Measurements from ENCODE around the gene DNM3.

DNM3 gene

DNA sequence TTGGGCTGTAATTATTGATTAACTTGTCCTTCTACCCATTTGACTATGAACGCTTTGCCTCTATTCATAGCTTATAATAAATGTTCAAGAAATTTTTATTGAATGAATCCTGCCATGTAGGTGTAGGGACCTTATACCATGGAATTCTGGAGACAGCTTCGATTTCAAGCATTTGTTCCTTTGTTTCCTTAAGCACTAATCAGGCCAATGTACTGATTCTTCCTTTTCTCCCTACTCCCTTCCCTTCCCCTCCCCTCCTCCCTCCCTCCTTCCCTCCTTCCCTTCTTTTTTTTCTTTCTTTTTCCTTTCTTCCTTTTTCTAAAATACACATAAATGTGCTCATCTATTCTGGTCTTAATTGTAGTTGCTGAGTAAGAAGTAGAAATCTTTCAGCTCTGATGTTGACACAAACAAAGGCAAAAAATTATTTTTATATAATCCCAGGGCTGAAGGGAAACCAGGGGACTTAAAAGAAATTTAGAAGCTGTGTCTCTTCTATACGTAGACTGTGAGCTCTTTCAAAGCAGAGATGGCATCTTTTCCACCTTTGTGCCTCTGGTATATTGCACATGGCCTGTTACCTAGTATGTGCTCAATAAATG is 24.9 kb upstream of the DNM3 start:
- TF ChIP-seq ZBTB7A (IDR thresholded peaks at IDR 0.05; ENCODE audit: low read depth) (no peak), YY1 (IDR thresholded peaks at IDR 0.05; ENCODE audit: low read depth) (no peak), TAF1 (IDR thresholded peaks at IDR 0.05; ENCODE audit: low read depth) (no peak), TEAD4 (IDR thresholded peaks at IDR 0.05) (no peak), RAD21 (IDR thresholded peaks at IDR 0.05; ENCODE audit: low read depth) (no peak), CREB1 (IDR thresholded peaks at IDR 0.05; ENCODE audit: low read depth) (no peak), CEBPB (IDR thresholded peaks at IDR 0.05) (no peak), NFIC (IDR thresholded peaks at IDR 0.05) (no peak), EGR1 (IDR thresholded peaks at IDR 0.05) (no peak), FOXM1 (IDR thresholded peaks at IDR 0.05; ENCODE audit: borderline replicate concordance, low read depth) (no peak), EP300 (IDR thresholded peaks at IDR 0.05; ENCODE audit: borderline replicate concordance) (no peak), TCF12 (IDR thresholded peaks at IDR 0.05; ENCODE audit: low read depth) (no peak)
- TF ChIP-seq, protein P1, sequence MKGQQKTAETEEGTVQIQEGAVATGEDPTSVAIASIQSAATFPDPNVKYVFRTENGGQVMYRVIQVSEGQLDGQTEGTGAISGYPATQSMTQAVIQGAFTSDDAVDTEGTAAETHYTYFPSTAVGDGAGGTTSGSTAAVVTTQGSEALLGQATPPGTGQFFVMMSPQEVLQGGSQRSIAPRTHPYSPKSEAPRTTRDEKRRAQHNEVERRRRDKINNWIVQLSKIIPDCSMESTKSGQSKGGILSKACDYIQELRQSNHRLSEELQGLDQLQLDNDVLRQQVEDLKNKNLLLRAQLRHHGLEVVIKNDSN (IDR thresholded peaks at IDR 0.05) = no peak
- TF ChIP-seq, protein P2, sequence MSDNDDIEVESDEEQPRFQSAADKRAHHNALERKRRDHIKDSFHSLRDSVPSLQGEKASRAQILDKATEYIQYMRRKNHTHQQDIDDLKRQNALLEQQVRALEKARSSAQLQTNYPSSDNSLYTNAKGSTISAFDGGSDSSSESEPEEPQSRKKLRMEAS (IDR thresholded peaks at IDR 0.05) = no peak
- TF ChIP-seq, protein P3, sequence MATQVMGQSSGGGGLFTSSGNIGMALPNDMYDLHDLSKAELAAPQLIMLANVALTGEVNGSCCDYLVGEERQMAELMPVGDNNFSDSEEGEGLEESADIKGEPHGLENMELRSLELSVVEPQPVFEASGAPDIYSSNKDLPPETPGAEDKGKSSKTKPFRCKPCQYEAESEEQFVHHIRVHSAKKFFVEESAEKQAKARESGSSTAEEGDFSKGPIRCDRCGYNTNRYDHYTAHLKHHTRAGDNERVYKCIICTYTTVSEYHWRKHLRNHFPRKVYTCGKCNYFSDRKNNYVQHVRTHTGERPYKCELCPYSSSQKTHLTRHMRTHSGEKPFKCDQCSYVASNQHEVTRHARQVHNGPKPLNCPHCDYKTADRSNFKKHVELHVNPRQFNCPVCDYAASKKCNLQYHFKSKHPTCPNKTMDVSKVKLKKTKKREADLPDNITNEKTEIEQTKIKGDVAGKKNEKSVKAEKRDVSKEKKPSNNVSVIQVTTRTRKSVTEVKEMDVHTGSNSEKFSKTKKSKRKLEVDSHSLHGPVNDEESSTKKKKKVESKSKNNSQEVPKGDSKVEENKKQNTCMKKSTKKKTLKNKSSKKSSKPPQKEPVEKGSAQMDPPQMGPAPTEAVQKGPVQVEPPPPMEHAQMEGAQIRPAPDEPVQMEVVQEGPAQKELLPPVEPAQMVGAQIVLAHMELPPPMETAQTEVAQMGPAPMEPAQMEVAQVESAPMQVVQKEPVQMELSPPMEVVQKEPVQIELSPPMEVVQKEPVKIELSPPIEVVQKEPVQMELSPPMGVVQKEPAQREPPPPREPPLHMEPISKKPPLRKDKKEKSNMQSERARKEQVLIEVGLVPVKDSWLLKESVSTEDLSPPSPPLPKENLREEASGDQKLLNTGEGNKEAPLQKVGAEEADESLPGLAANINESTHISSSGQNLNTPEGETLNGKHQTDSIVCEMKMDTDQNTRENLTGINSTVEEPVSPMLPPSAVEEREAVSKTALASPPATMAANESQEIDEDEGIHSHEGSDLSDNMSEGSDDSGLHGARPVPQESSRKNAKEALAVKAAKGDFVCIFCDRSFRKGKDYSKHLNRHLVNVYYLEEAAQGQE (IDR thresholded peaks at IDR 0.05; ENCODE audit: low read depth) = no peak

DNA sequence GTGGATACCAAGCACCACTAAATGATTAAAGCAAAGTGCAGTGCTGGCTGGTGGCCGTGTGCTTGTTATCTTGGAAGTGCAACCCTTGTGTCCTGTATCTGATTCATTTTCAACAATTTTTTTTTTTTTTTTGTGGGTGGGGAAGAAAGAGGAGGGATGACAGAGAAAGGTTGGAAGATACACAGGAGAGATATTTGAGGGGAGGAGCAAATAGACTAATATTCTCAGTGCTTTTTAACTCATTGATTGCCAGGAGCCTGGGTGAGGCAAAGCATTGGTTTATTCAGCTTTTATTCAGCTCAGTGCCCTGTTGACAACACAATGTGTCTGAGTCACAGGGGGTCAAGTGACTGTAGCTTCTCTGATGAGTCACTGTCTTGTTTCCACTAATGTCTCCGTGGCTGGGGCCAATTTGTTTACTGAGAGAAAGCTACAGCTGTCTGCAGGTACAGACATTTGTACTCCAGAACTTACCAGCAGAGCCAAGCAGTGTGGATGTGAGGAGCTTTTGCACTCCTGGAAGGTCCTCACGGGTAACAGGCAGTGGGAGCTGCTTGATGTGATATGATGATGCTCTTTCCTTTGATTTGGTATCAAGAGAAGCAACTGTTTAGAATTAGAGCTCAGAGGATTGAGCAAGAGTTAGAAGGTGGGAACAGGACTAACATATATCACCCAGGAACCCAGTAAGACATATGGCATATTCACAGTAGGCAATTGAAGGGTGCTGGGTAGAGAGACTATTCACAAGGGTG is 23.6 kb upstream of the DNM3 start:
- TF ChIP-seq EGR1 (IDR thresholded peaks at IDR 0.05) (no peak), FOXM1 (IDR thresholded peaks at IDR 0.05; ENCODE audit: borderline replicate concordance, low read depth) (no peak), CREB1 (IDR thresholded peaks at IDR 0.05; ENCODE audit: low read depth) (no peak)

DNA sequence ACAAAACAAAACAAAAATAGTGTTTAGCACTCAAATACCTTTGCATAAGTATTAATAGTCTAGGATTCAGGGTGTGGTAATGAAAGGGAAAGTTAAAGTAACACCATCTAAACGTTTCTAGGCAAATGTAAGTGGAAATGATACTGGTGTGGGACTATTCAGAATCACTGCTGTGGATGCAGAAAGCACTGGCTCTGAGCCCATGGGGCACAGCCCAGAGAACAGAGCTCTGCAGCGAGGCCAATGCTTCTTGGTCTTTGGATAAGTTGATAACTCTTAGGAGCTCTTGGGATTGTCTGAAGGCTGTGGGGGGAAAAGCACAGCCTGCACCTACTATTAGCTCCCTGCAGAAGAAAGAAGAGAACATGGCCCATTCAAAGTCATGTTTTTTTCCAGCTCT is 21.4 kb upstream of the DNM3 start:
- TF ChIP-seq ZBTB7A (IDR thresholded peaks at IDR 0.05; ENCODE audit: low read depth) (no peak), YY1 (IDR thresholded peaks at IDR 0.05; ENCODE audit: low read depth) (no peak), TCF12 (IDR thresholded peaks at IDR 0.05; ENCODE audit: low read depth) (no peak), TEAD4 (IDR thresholded peaks at IDR 0.05) (no peak), EGR1 (IDR thresholded peaks at IDR 0.05) (no peak), CREB1 (IDR thresholded peaks at IDR 0.05; ENCODE audit: low read depth) (no peak), NFIC (IDR thresholded peaks at IDR 0.05) (no peak), TAF1 (IDR thresholded peaks at IDR 0.05; ENCODE audit: low read depth) (no peak), FOXM1 (IDR thresholded peaks at IDR 0.05; ENCODE audit: borderline replicate concordance, low read depth) (no peak), CEBPB (IDR thresholded peaks at IDR 0.05) (no peak), EP300 (IDR thresholded peaks at IDR 0.05; ENCODE audit: borderline replicate concordance) (no peak)
- TF ChIP-seq, protein P1 (IDR thresholded peaks at IDR 0.05) = no peak

DNA sequence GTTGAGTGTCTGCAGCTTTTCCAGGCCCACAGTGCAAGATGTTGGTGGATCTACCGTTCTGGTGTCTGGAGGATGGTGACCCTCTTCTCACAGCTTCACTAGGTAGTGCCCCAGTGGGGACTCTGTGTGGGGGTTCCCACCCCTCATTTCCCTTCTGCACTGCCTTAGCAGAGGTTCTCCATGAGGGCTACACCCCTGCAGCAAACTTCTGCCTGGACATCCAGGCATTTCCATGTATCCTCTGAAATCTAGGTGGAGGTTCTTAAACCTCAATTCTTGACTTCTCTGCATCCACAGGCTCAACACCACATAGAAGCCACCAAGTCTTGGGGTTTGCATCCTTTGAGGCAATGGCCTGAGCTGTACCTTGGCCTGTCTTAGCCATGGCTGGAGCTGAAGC is 14.3 kb upstream of the DNM3 start:
- no peak for TF ChIP-seq YY1 (IDR thresholded peaks at IDR 0.05; ENCODE audit: low read depth)
- no peak for TF ChIP-seq CREB1 (IDR thresholded peaks at IDR 0.05; ENCODE audit: low read depth)
- TF ChIP-seq, protein P1 (IDR thresholded peaks at IDR 0.05) = no peak
- no peak for TF ChIP-seq NFIC (IDR thresholded peaks at IDR 0.05)

DNA sequence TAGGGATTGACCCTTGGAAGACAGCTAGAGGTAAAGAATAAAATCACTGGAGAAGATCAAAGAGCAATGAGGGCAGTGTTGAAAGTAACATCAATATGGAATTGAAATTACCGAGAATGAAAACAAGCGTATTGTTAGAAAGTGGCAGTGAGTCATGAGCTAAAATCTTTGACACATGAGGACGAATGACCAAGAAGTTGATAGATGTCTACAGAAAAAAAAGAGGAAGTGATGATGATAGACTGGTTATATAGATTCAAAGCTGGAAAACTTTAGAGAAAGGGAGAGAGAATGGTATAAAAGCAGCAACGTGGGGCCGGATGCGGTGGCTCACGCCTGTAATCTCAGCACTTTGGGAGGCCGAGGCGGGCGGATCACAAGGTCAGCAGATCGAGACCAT is 12.5 kb upstream of the DNM3 start:
- TF ChIP-seq ZBTB7A (IDR thresholded peaks at IDR 0.05; ENCODE audit: low read depth) = no peak
- TF ChIP-seq, protein P1 (IDR thresholded peaks at IDR 0.05) = no peak
- no peak for TF ChIP-seq CREB1 (IDR thresholded peaks at IDR 0.05; ENCODE audit: low read depth)
- TF ChIP-seq, protein P2 (IDR thresholded peaks at IDR 0.05) = no peak
- no peak for TF ChIP-seq TCF12 (IDR thresholded peaks at IDR 0.05; ENCODE audit: low read depth)
- no peak for TF ChIP-seq EGR1 (IDR thresholded peaks at IDR 0.05)
- no peak for TF ChIP-seq NFIC (IDR thresholded peaks at IDR 0.05)
- no peak for TF ChIP-seq TEAD4 (IDR thresholded peaks at IDR 0.05)
- TF ChIP-seq RAD21 (IDR thresholded peaks at IDR 0.05; ENCODE audit: low read depth) = no peak
- TF ChIP-seq TAF1 (IDR thresholded peaks at IDR 0.05; ENCODE audit: low read depth) = no peak
- no peak for TF ChIP-seq EP300 (IDR thresholded peaks at IDR 0.05; ENCODE audit: borderline replicate concordance)
- TF ChIP-seq CEBPB (IDR thresholded peaks at IDR 0.05) = no peak
- TF ChIP-seq FOXM1 (IDR thresholded peaks at IDR 0.05; ENCODE audit: borderline replicate concordance, low read depth) = no peak
- TF ChIP-seq YY1 (IDR thresholded peaks at IDR 0.05; ENCODE audit: low read depth) = no peak

DNA sequence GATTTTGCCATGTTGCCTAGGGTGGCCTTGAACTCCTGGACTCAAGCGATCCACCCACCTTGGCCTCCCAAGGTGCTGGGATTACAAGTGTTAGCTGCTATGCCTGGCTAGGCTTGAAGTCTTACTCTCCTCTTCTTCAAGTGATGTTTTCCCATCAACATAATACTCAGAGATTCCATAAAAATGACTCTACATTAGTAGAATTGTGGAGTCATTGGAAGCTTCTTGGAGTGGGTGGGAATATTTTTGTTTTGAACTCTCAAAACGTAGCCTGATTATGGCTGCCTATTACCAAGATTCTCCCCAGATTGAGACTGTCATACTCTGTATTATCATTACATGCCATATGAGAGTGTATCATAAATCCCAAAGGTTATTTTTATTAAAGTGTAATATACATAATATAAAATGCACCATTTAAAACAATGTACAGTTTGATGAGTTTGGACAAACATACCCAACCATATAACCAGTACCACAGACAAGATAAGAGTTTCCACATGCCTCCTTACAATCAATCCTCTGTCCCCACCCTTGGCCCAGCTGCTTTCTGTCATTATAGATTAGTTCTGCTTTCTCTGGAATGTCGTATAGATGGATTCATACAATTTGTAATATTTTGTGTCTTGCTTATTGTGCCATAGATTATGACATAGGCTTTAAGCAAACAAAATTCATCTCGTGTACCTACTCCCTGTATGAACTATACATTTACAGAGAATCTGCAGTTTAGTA is 8.0 kb upstream of the DNM3 start:
- TF ChIP-seq, protein P3 (IDR thresholded peaks at IDR 0.05; ENCODE audit: low read depth) = no peak
- TF ChIP-seq, protein P1 (IDR thresholded peaks at IDR 0.05) = no peak
- no peak for TF ChIP-seq TEAD4 (IDR thresholded peaks at IDR 0.05)
- no peak for TF ChIP-seq ZBTB7A (IDR thresholded peaks at IDR 0.05; ENCODE audit: low read depth)
- no peak for TF ChIP-seq EP300 (IDR thresholded peaks at IDR 0.05; ENCODE audit: borderline replicate concordance)
- no peak for TF ChIP-seq TCF12 (IDR thresholded peaks at IDR 0.05; ENCODE audit: low read depth)
- no peak for TF ChIP-seq RAD21 (IDR thresholded peaks at IDR 0.05; ENCODE audit: low read depth)
- no peak for TF ChIP-seq FOXM1 (IDR thresholded peaks at IDR 0.05; ENCODE audit: borderline replicate concordance, low read depth)
- no peak for TF ChIP-seq CEBPB (IDR thresholded peaks at IDR 0.05)
- TF ChIP-seq, protein P2 (IDR thresholded peaks at IDR 0.05) = no peak
- no peak for TF ChIP-seq YY1 (IDR thresholded peaks at IDR 0.05; ENCODE audit: low read depth)
- TF ChIP-seq EGR1 (IDR thresholded peaks at IDR 0.05) = no peak
